ENCODE results near the gene CIRBP. TPM values are rescaled to one million over a fixed set of nuclear protein-coding genes. Genes with fewer than 3 reads are reported as not detected.

Gene CIRBP
- total RNA-seq, 1 experiment from 2014 or later = 263 TPM

GRCh38 chr19:1288226-1288612 lies 19.1 kb downstream of the CIRBP start:
- H2BK12ac ChIP-seq (ENCODE audit: insufficient read length, low read depth, low read length) = no peak overlapping the region
- Mint-ChIP-seq H3K27me3 (ENCODE audit: low read depth) (peaks cover 15% of the 10 kb centered on the region), H3K9me3 (no peaks in the 10 kb centered on the region), H3K27ac (no peak overlapping the region), H3K4me1 (peaks cover 6 to 20% of the 10 kb centered on the region in 2 experiments), H3K36me3 (ENCODE audit: insufficient read depth in 1 of 3, low read depth in 3 of 3) (no peaks in the 10 kb centered on the region), H3K4me3 (no peak overlapping the region)
- no peak overlapping the region for H2BK120ac ChIP-seq (ENCODE audit: low read depth, low read length, poor library complexity, severe bottlenecking)
- no CpG with 5 or more reads among the region's 18 CpGs for WGBS (ENCODE audit: extremely low coverage, insufficient read length, low lambda C conversion rate)
- no peak for DNase-seq
- H4K91ac ChIP-seq (ENCODE audit: insufficient read length, low read depth, low read length) = no peak overlapping the region
- no peaks in the 10 kb centered on the region for H3K27me3 ChIP-seq (ENCODE audit: insufficient read depth, low read length)
- no peak overlapping the region for H3K4ac ChIP-seq (ENCODE audit: low read depth, low read length)
- no peak overlapping the region for H3K4me2 ChIP-seq (ENCODE audit: insufficient read depth, insufficient read length, low read length)
- H4K20me1 ChIP-seq (ENCODE audit: control insufficient read depth, insufficient read depth, insufficient read length) = no peaks in the 10 kb centered on the region
- no peak overlapping the region for H2BK5ac ChIP-seq (ENCODE audit: insufficient read length, low read length)
- no peak overlapping the region for H3K23ac ChIP-seq (ENCODE audit: insufficient read length, low read depth, low read length)
- no peak overlapping the region for H2BK20ac ChIP-seq (ENCODE audit: low read depth, low read length, poor library complexity, severe bottlenecking)
- no peaks in the 10 kb centered on the region for H3K79me1 ChIP-seq (ENCODE audit: insufficient read depth, low read depth, low read length, poor library complexity, severe bottlenecking)
- no peak overlapping the region for H3K27ac ChIP-seq (ENCODE audit: insufficient read length, low read depth, low read length)
- H3K79me2 ChIP-seq (ENCODE audit: insufficient read depth, low read length) = peaks cover 2% of the 10 kb centered on the region; the same call in 1 of the 2 replicates
- no peak overlapping the region for H2BK15ac ChIP-seq (ENCODE audit: low read depth, low read length)
- no peak overlapping the region for H3T11ph ChIP-seq (ENCODE audit: low read length)
- H2AFZ ChIP-seq (ENCODE audit: low read length) = no peak overlapping the region
- no peak for TF ChIP-seq CTCF (conservative IDR thresholded peaks at IDR 0.05)
- H2AK5ac ChIP-seq (ENCODE audit: insufficient read length, low read length) = no peak overlapping the region
- no peaks in the 10 kb centered on the region for H3K4me1 ChIP-seq (ENCODE audit: insufficient read depth, low read length)
- peaks cover 4% of the 10 kb centered on the region for H3K23me2 ChIP-seq (ENCODE audit: insufficient read length, low read depth, low read length, poor library complexity, severe bottlenecking)
- no peak overlapping the region for H3K14ac ChIP-seq (ENCODE audit: insufficient read depth, low read length)
- no peaks in the 10 kb centered on the region for H3K9me3 ChIP-seq (ENCODE audit: control insufficient read depth, low read depth, low read length)
- H4K8ac ChIP-seq (replicated peaks; ENCODE audit: insufficient read length, low read depth, low read length) = no peak overlapping the region
- no peak overlapping the region for H4K5ac ChIP-seq (ENCODE audit: insufficient read length, low read depth, low read length)
- no peak overlapping the region for H3K9ac ChIP-seq (ENCODE audit: extremely low read depth, insufficient read length, low read length)
- no peak overlapping the region for H3K56ac ChIP-seq (ENCODE audit: insufficient read length, low read depth, low read length)
- no peak overlapping the region for H3K18ac ChIP-seq (ENCODE audit: insufficient read length, low read depth, low read length)
